Measurements from ENCODE around the gene IL1RN. TPM values are rescaled to one million over a fixed set of nuclear protein-coding genes. Genes with fewer than 3 reads are reported as not detected.

IL1RN gene
- total and polyA plus RNA-seq, 2 of the 13 experiments (the other 11 are each of a cell fraction or from before 2014, with no cell fraction given): 21.2 to 101 TPM

DNA sequence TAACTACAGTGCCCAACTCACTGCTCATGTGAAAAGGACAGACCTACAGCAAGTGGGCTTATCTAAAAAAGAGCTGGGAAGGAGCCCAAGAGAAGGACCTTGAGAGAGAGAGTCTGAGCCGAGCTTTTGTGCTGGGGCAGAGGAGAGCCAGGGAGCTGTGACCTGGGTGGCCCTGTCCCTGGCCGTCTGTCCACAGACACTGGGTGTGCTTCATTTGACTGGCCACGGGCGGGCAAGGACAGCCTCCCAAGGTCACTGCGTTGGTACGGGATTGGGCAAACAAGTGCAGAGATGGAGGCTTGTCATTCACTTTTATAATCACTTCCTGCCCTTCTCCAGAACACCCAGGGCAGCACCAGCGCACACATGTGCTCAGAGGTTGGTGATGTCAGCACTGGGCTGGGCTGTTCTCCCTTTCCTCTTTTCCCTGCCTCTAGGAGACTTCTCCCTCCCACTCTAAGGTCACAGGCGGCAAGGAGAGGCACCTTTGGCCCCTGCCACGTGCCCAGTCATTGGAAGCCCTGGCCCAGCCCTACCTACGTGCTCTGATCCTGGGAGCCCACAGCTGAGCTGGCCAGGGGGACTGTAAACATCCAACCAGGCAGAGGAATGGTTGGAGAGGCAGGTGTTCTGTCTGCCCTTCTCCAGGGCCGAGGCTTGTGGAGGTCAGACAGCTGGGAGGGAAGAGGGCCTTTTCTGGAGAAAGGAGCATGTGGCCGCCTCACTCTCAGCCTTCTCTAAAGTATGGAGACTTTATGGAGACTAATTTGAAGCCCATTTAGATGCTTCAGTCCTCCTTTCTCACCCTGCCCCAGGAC lies 39.9 kb downstream of the IL1RN start (continued):
- TF ChIP-seq, protein P1, sequence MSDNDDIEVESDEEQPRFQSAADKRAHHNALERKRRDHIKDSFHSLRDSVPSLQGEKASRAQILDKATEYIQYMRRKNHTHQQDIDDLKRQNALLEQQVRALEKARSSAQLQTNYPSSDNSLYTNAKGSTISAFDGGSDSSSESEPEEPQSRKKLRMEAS (IDR thresholded peaks at IDR 0.05): peak; percentile 100
- TF ChIP-seq, protein P2, sequence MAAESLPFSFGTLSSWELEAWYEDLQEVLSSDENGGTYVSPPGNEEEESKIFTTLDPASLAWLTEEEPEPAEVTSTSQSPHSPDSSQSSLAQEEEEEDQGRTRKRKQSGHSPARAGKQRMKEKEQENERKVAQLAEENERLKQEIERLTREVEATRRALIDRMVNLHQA (CRISPR knock-in tag; IDR thresholded peaks at IDR 0.05): no peak
- TF ChIP-seq, protein P3, sequence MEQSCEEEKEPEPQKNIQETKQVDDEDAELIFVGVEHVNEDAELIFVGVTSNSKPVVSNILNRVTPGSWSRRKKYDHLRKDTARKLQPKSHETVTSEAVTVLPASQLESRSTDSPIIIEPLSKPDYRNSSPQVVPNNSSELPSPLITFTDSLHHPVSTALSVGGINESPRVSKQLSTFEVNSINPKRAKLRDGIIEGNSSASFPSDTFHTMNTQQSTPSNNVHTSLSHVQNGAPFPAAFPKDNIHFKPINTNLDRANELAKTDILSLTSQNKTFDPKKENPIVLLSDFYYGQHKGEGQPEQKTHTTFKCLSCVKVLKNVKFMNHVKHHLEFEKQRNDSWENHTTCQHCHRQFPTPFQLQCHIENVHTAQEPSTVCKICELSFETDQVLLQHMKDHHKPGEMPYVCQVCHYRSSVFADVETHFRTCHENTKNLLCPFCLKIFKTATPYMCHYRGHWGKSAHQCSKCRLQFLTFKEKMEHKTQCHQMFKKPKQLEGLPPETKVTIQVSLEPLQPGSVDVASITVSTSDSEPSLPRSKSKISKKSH (CRISPR knock-in tag; IDR thresholded peaks at IDR 0.05; ENCODE audit: borderline replicate concordance): 0 out of 2 replicates have a peak, but pooled peaks have one; percentile 74
- TF ChIP-seq MED8 (CRISPR knock-in tag; IDR thresholded peaks at IDR 0.05; ENCODE audit: insufficient replicate concordance): peak; percentile 21
- TF ChIP-seq, protein P4, sequence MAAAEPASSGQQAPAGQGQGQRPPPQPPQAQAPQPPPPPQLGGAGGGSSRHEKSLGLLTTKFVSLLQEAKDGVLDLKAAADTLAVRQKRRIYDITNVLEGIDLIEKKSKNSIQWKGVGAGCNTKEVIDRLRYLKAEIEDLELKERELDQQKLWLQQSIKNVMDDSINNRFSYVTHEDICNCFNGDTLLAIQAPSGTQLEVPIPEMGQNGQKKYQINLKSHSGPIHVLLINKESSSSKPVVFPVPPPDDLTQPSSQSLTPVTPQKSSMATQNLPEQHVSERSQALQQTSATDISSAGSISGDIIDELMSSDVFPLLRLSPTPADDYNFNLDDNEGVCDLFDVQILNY (CRISPR knock-in tag; conservative IDR thresholded peaks at IDR 0.05): peak; percentile 37; the same call in 1 of the 2 replicates
- TF ChIP-seq U2AF2 (IDR thresholded peaks at IDR 0.05; ENCODE audit: low read depth, low read length): no peak
- TF ChIP-seq ONECUT2 (CRISPR knock-in tag; IDR thresholded peaks at IDR 0.05): peak; percentile 30; the same call in 1 of the 2 replicates
- TF ChIP-seq POLR2AphosphoS2 (IDR thresholded peaks at IDR 0.05; ENCODE audit: low read depth, low read length): no peak
- TF ChIP-seq, protein P5, sequence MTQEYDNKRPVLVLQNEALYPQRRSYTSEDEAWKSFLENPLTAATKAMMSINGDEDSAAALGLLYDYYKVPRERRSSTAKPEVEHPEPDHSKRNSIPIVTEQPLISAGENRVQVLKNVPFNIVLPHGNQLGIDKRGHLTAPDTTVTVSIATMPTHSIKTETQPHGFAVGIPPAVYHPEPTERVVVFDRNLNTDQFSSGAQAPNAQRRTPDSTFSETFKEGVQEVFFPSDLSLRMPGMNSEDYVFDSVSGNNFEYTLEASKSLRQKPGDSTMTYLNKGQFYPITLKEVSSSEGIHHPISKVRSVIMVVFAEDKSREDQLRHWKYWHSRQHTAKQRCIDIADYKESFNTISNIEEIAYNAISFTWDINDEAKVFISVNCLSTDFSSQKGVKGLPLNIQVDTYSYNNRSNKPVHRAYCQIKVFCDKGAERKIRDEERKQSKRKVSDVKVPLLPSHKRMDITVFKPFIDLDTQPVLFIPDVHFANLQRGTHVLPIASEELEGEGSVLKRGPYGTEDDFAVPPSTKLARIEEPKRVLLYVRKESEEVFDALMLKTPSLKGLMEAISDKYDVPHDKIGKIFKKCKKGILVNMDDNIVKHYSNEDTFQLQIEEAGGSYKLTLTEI (CRISPR knock-in tag; conservative IDR thresholded peaks at IDR 0.05): no peak
- TF ChIP-seq ELF1 (CRISPR knock-in tag; IDR thresholded peaks at IDR 0.05): peak; percentile 78
- 0 out of 2 replicates have a peak, but pooled peaks have one; percentile 58 for TF ChIP-seq MYNN (CRISPR knock-in tag; IDR thresholded peaks at IDR 0.05; ENCODE audit: low read depth)
- TF ChIP-seq, protein P6, sequence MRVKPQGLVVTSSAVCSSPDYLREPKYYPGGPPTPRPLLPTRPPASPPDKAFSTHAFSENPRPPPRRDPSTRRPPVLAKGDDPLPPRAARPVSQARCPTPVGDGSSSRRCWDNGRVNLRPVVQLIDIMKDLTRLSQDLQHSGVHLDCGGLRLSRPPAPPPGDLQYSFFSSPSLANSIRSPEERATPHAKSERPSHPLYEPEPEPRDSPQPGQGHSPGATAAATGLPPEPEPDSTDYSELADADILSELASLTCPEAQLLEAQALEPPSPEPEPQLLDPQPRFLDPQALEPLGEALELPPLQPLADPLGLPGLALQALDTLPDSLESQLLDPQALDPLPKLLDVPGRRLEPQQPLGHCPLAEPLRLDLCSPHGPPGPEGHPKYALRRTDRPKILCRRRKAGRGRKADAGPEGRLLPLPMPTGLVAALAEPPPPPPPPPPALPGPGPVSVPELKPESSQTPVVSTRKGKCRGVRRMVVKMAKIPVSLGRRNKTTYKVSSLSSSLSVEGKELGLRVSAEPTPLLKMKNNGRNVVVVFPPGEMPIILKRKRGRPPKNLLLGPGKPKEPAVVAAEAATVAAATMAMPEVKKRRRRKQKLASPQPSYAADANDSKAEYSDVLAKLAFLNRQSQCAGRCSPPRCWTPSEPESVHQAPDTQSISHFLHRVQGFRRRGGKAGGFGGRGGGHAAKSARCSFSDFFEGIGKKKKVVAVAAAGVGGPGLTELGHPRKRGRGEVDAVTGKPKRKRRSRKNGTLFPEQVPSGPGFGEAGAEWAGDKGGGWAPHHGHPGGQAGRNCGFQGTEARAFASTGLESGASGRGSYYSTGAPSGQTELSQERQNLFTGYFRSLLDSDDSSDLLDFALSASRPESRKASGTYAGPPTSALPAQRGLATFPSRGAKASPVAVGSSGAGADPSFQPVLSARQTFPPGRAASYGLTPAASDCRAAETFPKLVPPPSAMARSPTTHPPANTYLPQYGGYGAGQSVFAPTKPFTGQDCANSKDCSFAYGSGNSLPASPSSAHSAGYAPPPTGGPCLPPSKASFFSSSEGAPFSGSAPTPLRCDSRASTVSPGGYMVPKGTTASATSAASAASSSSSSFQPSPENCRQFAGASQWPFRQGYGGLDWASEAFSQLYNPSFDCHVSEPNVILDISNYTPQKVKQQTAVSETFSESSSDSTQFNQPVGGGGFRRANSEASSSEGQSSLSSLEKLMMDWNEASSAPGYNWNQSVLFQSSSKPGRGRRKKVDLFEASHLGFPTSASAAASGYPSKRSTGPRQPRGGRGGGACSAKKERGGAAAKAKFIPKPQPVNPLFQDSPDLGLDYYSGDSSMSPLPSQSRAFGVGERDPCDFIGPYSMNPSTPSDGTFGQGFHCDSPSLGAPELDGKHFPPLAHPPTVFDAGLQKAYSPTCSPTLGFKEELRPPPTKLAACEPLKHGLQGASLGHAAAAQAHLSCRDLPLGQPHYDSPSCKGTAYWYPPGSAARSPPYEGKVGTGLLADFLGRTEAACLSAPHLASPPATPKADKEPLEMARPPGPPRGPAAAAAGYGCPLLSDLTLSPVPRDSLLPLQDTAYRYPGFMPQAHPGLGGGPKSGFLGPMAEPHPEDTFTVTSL (CRISPR knock-in tag; IDR thresholded peaks at IDR 0.05; ENCODE audit: borderline replicate concordance): peak; percentile 97
- peak; percentile 84; the same call in 1 of the 2 replicates for TF ChIP-seq ZSCAN22 (CRISPR knock-in tag; IDR thresholded peaks at IDR 0.05)
- no peak for TF ChIP-seq SRSF9 (IDR thresholded peaks at IDR 0.05; ENCODE audit: borderline replicate concordance, insufficient read depth, low read depth, low read length, poor library complexity, severe bottlenecking)
